HepG2 (cell line): ENCODE measurements around the gene PCSK6. TPM values are rescaled to one million over a fixed set of nuclear protein-coding genes. Genes with fewer than 3 reads are reported as not detected.

ENCODE experiments used
- BCL3 ChIP-seq: sonication (generic); formaldehyde crosslinking; IDR thresholded peaks from 2 replicates; pipeline ENCODE4 v1.5.1; 2020; ENCODE audit warnings: mild to moderate bottlenecking, missing genetic modification reagents, moderate library complexity
- IKZF4 ChIP-seq: sonication (generic); formaldehyde crosslinking; IDR thresholded peaks from 2 replicates; pipeline ENCODE4 v1.5.1; 2020; ENCODE audit warnings: borderline replicate concordance, mild to moderate bottlenecking, low read depth, missing genetic modification reagents; ENCODE audit errors: not compliant biosample characterization
- JUN ChIP-seq: sonication (generic); formaldehyde crosslinking; IDR thresholded peaks from 2 replicates; pipeline ENCODE4 v1.4.0; 2020; ENCODE audit warnings: mild to moderate bottlenecking, missing genetic modification reagents
- JUND ChIP-seq: sonication (generic); formaldehyde crosslinking; IDR thresholded peaks from 2 replicates; pipeline ENCODE4 v1.8.0; 2022; ENCODE audit warnings: mild to moderate bottlenecking, missing genetic modification reagents
- MTF1 ChIP-seq: sonication (generic); formaldehyde crosslinking; IDR thresholded peaks from 2 replicates; pipeline ENCODE4 v1.5.0; 2020; ENCODE audit warnings: missing genetic modification reagents
- NCOA2 ChIP-seq: sonication (generic); formaldehyde crosslinking; IDR thresholded peaks from 2 replicates; pipeline ENCODE4 v1.8.0; 2022; ENCODE audit warnings: inconsistent platforms
- NFKB2 ChIP-seq: sonication (generic); formaldehyde crosslinking; IDR thresholded peaks from 2 replicates; pipeline ENCODE4 v1.4.0; 2020; ENCODE audit warnings: missing genetic modification reagents, borderline replicate concordance
- SOX5 ChIP-seq: IDR thresholded peaks from 2 replicates; pipeline ENCODE4 v1.6.1; 2016; ENCODE audit warnings: borderline replicate concordance
- ZBTB4 ChIP-seq: sonication (generic); formaldehyde crosslinking; IDR thresholded peaks from 2 replicates; pipeline ENCODE4 v1.4.0; 2020; ENCODE audit warnings: missing genetic modification reagents, mild to moderate bottlenecking, borderline replicate concordance
- ZFX ChIP-seq: sonication (generic); formaldehyde crosslinking; IDR thresholded peaks from 2 replicates; pipeline ENCODE4 v1.4.0; 2020; ENCODE audit warnings: mild to moderate bottlenecking, low read depth, missing genetic modification reagents, moderate library complexity
- ZKSCAN5 ChIP-seq: sonication (generic); formaldehyde crosslinking; IDR thresholded peaks from 2 replicates; pipeline ENCODE4 v1.5.1; 2020; ENCODE audit warnings: mild to moderate bottlenecking, missing genetic modification reagents
- ZNF329 ChIP-seq: sonication (generic); formaldehyde crosslinking; IDR thresholded peaks from 2 replicates; pipeline ENCODE4 v1.9.0; 2021; ENCODE audit warnings: low read depth, mild to moderate bottlenecking, missing genetic modification reagents
- ZNF33B ChIP-seq: sonication (generic); formaldehyde crosslinking; IDR thresholded peaks from 2 replicates; pipeline ENCODE4 v1.5.1; 2020; ENCODE audit warnings: mild to moderate bottlenecking, missing genetic modification reagents
- ZNF800 ChIP-seq: sonication (generic); formaldehyde crosslinking; IDR thresholded peaks from 2 replicates; pipeline ENCODE4 v1.4.0; 2020; ENCODE audit warnings: missing genetic modification reagents
- ZSCAN22 ChIP-seq: sonication (generic); formaldehyde crosslinking; IDR thresholded peaks from 2 replicates; pipeline ENCODE4 v1.4.0; 2020; ENCODE audit warnings: mild to moderate bottlenecking, missing genetic modification reagents
- polyA plus RNA-seq, 8 experiments: library from polyadenylated mRNA; depleted of rRNA in 3 of 8; stranded (reverse) in 7 of 8; unstranded in 1 of 8; fragments of >200 nt; fragmentation: Illumina TruSeq in 4 of 8; extraction: Trizol in 4 of 8; gene quantifications; 2 replicates each; pipeline versions ENCODE4 v1.2.1 to v1.2.3, GENCODE V29; 2011 to 2016; ENCODE audit warnings: low read depth in 4 of 8, missing spikeins in 1 of 8, mixed read lengths in 1 of 8; ENCODE audit not compliant: insufficient read depth in 1 of 8
- total RNA-seq, 5 experiments: library from RNA; depleted of rRNA; stranded (reverse); fragments of >200 nt; fragmentation: Illumina TruSeq; extraction: Trizol; gene quantifications; 2 replicates each; pipeline ENCODE4 v1.2.3, GENCODE V29; 2016; ENCODE audit warnings: low read depth in 1 of 5
- TF ChIP-seq, protein P1 (sequence below): sonication (generic); formaldehyde crosslinking; IDR thresholded peaks from 2 replicates; pipeline ENCODE4 v1.5.1; 2020; ENCODE audit warnings: mild to moderate bottlenecking, missing genetic modification reagents, moderate library complexity
- TF ChIP-seq, protein P2 (sequence below): sonication (generic); formaldehyde crosslinking; IDR thresholded peaks from 2 replicates; pipeline ENCODE4 v1.8.1; 2023; ENCODE audit warnings: missing genetic modification reagents, inconsistent platforms, borderline replicate concordance

Gene PCSK6
- total and polyA plus RNA-seq, 2 of the 13 experiments (the other 11 are each of a cell fraction or from before 2014, with no cell fraction given) = 56.5 to 155 TPM

- TF ChIP-seq, protein P1, sequence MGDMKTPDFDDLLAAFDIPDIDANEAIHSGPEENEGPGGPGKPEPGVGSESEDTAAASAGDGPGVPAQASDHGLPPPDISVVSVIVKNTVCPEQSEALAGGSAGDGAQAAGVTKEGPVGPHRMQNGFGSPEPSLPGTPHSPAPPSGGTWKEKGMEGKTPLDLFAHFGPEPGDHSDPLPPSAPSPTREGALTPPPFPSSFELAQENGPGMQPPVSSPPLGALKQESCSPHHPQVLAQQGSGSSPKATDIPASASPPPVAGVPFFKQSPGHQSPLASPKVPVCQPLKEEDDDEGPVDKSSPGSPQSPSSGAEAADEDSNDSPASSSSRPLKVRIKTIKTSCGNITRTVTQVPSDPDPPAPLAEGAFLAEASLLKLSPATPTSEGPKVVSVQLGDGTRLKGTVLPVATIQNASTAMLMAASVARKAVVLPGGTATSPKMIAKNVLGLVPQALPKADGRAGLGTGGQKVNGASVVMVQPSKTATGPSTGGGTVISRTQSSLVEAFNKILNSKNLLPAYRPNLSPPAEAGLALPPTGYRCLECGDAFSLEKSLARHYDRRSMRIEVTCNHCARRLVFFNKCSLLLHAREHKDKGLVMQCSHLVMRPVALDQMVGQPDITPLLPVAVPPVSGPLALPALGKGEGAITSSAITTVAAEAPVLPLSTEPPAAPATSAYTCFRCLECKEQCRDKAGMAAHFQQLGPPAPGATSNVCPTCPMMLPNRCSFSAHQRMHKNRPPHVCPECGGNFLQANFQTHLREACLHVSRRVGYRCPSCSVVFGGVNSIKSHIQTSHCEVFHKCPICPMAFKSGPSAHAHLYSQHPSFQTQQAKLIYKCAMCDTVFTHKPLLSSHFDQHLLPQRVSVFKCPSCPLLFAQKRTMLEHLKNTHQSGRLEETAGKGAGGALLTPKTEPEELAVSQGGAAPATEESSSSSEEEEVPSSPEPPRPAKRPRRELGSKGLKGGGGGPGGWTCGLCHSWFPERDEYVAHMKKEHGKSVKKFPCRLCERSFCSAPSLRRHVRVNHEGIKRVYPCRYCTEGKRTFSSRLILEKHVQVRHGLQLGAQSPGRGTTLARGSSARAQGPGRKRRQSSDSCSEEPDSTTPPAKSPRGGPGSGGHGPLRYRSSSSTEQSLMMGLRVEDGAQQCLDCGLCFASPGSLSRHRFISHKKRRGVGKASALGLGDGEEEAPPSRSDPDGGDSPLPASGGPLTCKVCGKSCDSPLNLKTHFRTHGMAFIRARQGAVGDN = peak; percentile 68
- no peak for TF ChIP-seq ZNF33B (CRISPR knock-in tag)
- no peak for TF ChIP-seq ZKSCAN5
- TF ChIP-seq MTF1 (CRISPR knock-in tag) = no peak
- TF ChIP-seq NFKB2 (CRISPR knock-in tag) = no peak
- peak; percentile 30; the same call in 1 of the 2 replicates for TF ChIP-seq NCOA2 (CRISPR knock-in tag)
- TF ChIP-seq, protein P2, sequence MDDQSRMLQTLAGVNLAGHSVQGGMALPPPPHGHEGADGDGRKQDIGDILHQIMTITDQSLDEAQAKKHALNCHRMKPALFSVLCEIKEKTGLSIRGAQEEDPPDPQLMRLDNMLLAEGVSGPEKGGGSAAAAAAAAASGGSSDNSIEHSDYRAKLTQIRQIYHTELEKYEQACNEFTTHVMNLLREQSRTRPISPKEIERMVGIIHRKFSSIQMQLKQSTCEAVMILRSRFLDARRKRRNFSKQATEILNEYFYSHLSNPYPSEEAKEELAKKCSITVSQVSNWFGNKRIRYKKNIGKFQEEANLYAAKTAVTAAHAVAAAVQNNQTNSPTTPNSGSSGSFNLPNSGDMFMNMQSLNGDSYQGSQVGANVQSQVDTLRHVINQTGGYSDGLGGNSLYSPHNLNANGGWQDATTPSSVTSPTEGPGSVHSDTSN = no peak
- no peak for TF ChIP-seq JUND (CRISPR knock-in tag)
- TF ChIP-seq ZSCAN22 = no peak
- TF ChIP-seq SOX5 (CRISPR knock-in tag) = peak; percentile 65; the same call in 1 of the 2 replicates
- TF ChIP-seq BCL3 = no peak
- TF ChIP-seq ZFX (CRISPR knock-in tag) = peak; percentile 34; the same call in 1 of the 2 replicates
- TF ChIP-seq ZNF329 (CRISPR knock-in tag) = no peak
- no peak for TF ChIP-seq ZBTB4
- no peak for TF ChIP-seq JUN (CRISPR knock-in tag)
- TF ChIP-seq ZNF800 = no peak
- TF ChIP-seq IKZF4 (CRISPR knock-in tag) = no peak
These were observed 34.0 kb downstream of the PCSK6 start (continued) for GRCh38 chr15:101455291-101456025.
